ENCODE measurements around the gene FALEC. TPM values are rescaled to one million over a fixed set of nuclear protein-coding genes. Genes with fewer than 3 reads are reported as not detected.
"Not testable (repeated sequence)": the region's sequence is repeated elsewhere in the genome, so short reads cannot be mapped to it uniquely, and the experiment has no call there.

FALEC gene
- total and polyA plus RNA-seq, 2 experiments from 2014 or later: 1.7 TPM; not detected in 1

DNA sequence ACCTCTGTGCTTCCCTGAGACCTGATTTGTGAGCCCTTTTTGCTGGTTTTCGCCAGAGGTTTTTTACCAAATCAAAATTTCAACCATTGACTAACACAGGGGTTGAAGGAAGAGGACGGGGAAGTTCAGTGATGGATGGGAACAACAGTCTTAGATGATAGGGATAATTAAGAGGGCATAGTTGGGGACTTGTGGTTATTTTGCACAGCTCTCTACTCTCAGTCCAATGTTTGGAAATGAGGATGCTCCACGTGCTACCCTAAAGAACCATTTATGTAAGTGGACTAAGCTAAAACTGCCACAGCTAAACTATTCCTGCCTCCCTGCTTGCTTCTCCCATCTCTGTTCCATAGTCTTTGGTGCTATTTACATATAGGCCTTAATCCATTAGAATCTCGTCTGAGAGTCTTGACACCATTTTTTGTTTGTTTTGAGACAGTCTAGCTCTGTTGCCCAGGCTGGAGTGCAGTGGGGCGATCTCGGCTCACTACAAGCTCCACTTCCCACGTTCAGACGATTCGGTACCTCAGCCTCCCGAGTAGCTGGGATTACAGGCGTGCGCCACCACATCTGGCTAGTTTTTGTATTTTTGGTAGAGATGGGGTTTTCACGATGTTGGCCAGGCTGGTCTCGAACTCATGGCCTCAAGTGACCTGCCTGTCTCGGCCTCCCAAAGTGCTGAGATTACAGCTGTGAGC lies 64.5 kb downstream of the FALEC start:
- no peak overlapping the region for H2AFZ ChIP-seq
- no peaks in the 10 kb centered on the region for H3K9me2 ChIP-seq (ENCODE audit: insufficient read depth)
- H3K36me3 Mint-ChIP-seq (ENCODE audit: low read depth): peaks cover 42% of the 10 kb centered on the region

DNA sequence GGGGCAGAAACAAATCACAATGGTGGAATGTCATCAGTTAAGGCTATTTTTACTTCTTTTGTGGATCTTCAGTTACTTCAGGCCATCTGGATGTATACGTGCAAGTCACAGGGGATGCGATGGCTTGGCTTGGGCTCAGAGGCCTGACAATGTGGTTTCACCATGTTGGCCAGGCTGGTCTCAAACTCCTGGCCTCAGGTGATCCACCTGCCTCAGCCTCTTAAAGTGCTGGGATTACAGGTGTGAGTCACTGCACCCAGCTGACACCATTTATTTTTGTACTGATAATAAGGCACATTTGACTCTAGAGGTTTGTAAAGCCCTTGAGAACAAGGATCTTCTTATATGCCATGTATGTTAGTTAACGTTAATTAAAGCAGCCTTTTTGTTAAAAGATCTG lies 65.4 kb downstream of the FALEC start:
- H3K27ac ChIP-seq (ENCODE audit: low read depth); H3K4me3 ChIP-seq; H2AFZ ChIP-seq; H3K9me3 Mint-ChIP-seq; H3K9me2 ChIP-seq (ENCODE audit: insufficient read depth); ATAC-seq; DNase-seq (ENCODE audit: low spot score); H3K4me2 ChIP-seq; H3K27me3 ChIP-seq (ENCODE audit: insufficient read depth): not testable (repeated sequence)
- Histone ChIP-seq H3K36me3 (ENCODE audit: insufficient read depth) (peaks cover 27% of the 10 kb centered on the region), H3F3A (replicated peaks; ENCODE audit: low read depth) (peaks cover 36% of the 10 kb centered on the region), H3K79me2 (replicated peaks; ENCODE audit: insufficient read depth) (peaks cover 43% of the 10 kb centered on the region), H4K20me1 (replicated peaks; ENCODE audit: insufficient read depth) (peaks cover 25% of the 10 kb centered on the region), H3K4me1 (ENCODE audit: insufficient read depth) (peaks cover 18% of the 10 kb centered on the region)
- Mint-ChIP-seq H3K27ac (peak overlapping the region; percentile 99), H3K27me3 (ENCODE audit: insufficient read depth, low read depth, poor library complexity) (peaks cover 29% of the 10 kb centered on the region), H3K36me3 (ENCODE audit: low read depth) (peaks cover 34% of the 10 kb centered on the region), H3K4me1 (peaks cover 16% of the 10 kb centered on the region), H3K4me3 (peak overlapping the region; percentile 83)

More for the DNA sequence above, 64.5 kb downstream of the FALEC start:
- H3K4me1 Mint-ChIP-seq: peaks cover 25% of the 10 kb centered on the region
- Histone ChIP-seq H3K79me2 (replicated peaks; ENCODE audit: insufficient read depth) (peaks cover 52% of the 10 kb centered on the region), H3K27me3 (ENCODE audit: insufficient read depth) (no peaks in the 10 kb centered on the region), H3K36me3 (ENCODE audit: insufficient read depth) (peaks cover 36% of the 10 kb centered on the region), H3K4me2 (peak overlapping the region; percentile 91), H3K27ac (ENCODE audit: low read depth) (peak overlapping the region; percentile 99), H3K4me3 (peak overlapping the region; percentile 96), H4K20me1 (replicated peaks; ENCODE audit: insufficient read depth) (peaks cover 34% of the 10 kb centered on the region), H3K4me1 (ENCODE audit: insufficient read depth) (peaks cover 27% of the 10 kb centered on the region), H3F3A (replicated peaks; ENCODE audit: low read depth) (peaks cover 45% of the 10 kb centered on the region)
- H3K9me3 Mint-ChIP-seq: peaks cover 8% of the 10 kb centered on the region; the same call in 1 of the 3 replicates
- H3K27me3 Mint-ChIP-seq (ENCODE audit: insufficient read depth, low read depth, poor library complexity): peaks cover 30% of the 10 kb centered on the region
- H3K4me3 Mint-ChIP-seq: peak overlapping the region; percentile 83
- TF ChIP-seq EZH2phosphoT487 (IDR thresholded peaks at IDR 0.05; ENCODE audit: unreplicated experiment): no peak
- peak overlapping the region; percentile 99 for H3K27ac Mint-ChIP-seq
- no peak for DNase-seq (ENCODE audit: low spot score)
- no peak for ATAC-seq

DNA sequence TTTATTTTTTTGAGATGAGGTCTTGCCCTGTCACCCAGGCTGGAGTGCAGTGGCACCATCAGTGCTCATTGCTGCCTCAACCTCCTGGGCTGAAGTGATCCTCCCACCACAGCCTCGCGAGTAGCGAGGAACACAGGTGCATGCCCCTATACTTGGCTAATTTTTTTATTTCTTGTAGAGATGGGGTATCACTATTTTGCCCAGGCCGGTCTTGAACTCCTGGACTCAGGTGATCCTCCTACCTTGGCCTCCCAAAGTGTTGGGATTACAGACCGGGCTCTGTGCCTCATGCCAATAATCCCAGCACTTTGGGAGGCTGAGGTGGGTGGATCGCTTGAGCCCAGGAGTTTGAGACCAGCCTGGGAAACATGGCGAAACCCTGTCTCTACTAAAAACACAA lies 65.9 kb downstream of the FALEC start:
- not testable (repeated sequence) for H3K27ac Mint-ChIP-seq; DNase-seq (ENCODE audit: low spot score)
- peaks cover 29% of the 10 kb centered on the region for H3K27me3 Mint-ChIP-seq (ENCODE audit: insufficient read depth, low read depth, poor library complexity)

DNA sequence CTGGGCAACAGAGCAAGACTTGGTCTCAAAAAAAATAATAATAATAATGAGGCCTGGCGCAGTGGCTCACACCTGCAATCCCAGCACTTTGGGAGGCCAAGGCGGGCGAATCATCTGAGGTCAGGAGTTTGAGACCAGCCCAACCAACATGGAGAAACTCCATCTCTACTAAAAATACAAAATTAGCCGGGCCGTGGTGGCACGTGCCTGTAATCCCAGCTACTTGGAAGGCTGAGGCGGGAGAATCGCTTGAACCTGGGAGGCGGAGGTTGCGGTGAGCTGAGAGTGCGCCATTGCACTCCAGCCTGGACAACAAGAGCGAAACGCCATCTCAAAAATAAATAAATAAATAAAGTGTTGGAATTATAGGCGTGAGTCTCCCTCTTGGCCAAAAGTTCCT lies 66.4 kb downstream of the FALEC start:
- H3K9me2 ChIP-seq (ENCODE audit: insufficient read depth); ATAC-seq; H2AFZ ChIP-seq; H3K4me3 ChIP-seq; H3K4me1 Mint-ChIP-seq; H3K4me2 ChIP-seq; H3K9me3 Mint-ChIP-seq; H3K27ac Mint-ChIP-seq; H3K4me3 Mint-ChIP-seq; H3K27ac ChIP-seq (ENCODE audit: low read depth); H3K27me3 ChIP-seq (ENCODE audit: insufficient read depth); DNase-seq (ENCODE audit: low spot score): not testable (repeated sequence)
- Mint-ChIP-seq H3K36me3 (ENCODE audit: low read depth) (peaks cover 24% of the 10 kb centered on the region), H3K27me3 (ENCODE audit: insufficient read depth, low read depth, poor library complexity) (peaks cover 29% of the 10 kb centered on the region)
- H3F3A ChIP-seq (replicated peaks; ENCODE audit: low read depth): peaks cover 31% of the 10 kb centered on the region
- H3K36me3 ChIP-seq (ENCODE audit: insufficient read depth): peaks cover 17% of the 10 kb centered on the region
- H3K4me1 ChIP-seq (ENCODE audit: insufficient read depth): peaks cover 11% of the 10 kb centered on the region; the same call in 1 of the 2 replicates
- peaks cover 15% of the 10 kb centered on the region for H4K20me1 ChIP-seq (replicated peaks; ENCODE audit: insufficient read depth)
- H3K79me2 ChIP-seq (replicated peaks; ENCODE audit: insufficient read depth): peaks cover 33% of the 10 kb centered on the region

More for the DNA sequence above, 65.9 kb downstream of the FALEC start:
- Mint-ChIP-seq H3K36me3 (ENCODE audit: low read depth) (peaks cover 29% of the 10 kb centered on the region), H3K4me1 (peaks cover 12% of the 10 kb centered on the region)
- H3K4me2 ChIP-seq; H3K4me3 Mint-ChIP-seq; H3K4me3 ChIP-seq; H3K9me2 ChIP-seq (ENCODE audit: insufficient read depth); H3K27ac ChIP-seq (ENCODE audit: low read depth); ATAC-seq; H3K27me3 ChIP-seq (ENCODE audit: insufficient read depth); H3K9me3 Mint-ChIP-seq; H2AFZ ChIP-seq: not testable (repeated sequence)
- Histone ChIP-seq H3K79me2 (replicated peaks; ENCODE audit: insufficient read depth) (peaks cover 39% of the 10 kb centered on the region), H3F3A (replicated peaks; ENCODE audit: low read depth) (peaks cover 36% of the 10 kb centered on the region), H3K4me1 (ENCODE audit: insufficient read depth) (peaks cover 14% of the 10 kb centered on the region), H3K36me3 (ENCODE audit: insufficient read depth) (peaks cover 23% of the 10 kb centered on the region), H4K20me1 (replicated peaks; ENCODE audit: insufficient read depth) (peaks cover 21% of the 10 kb centered on the region)

Data from GM23338 (cell line).